Breast epithelium (tissue), 4 donors: Measurements from ENCODE around the gene ANKK1. TPM values are rescaled to one million over a fixed set of nuclear protein-coding genes. Genes with fewer than 3 reads are reported as not detected.

Experiments
- DNase-seq, 2 donors: peaks; one replicate each; pipeline ENCODE4 v3.0.0-alpha.2; 2019; ENCODE audit warnings: low spot score in 2 of 2
- H3K27ac ChIP-seq, 2 donors: fragments of 200-600 bp; sonication (generic) in 1 of 2; one replicate each; pipeline ENCODE4 v1.5.1; 2016 to 2019; ENCODE audit warnings: mild to moderate bottlenecking in 1 of 2
- H3K27me3 ChIP-seq, 2 donors: fragments of 200-600 bp; sonication (generic) in 1 of 2; one replicate each; pipeline versions ENCODE4 v1.5.1 to v1.6.0; 2017 to 2019; ENCODE audit warnings: control low read depth in 1 of 2, mild to moderate bottlenecking in 1 of 2
- H3K36me3 ChIP-seq: fragments of 200-600 bp; one replicate; pipeline ENCODE4 v1.5.1; 2019
- H3K4me1 ChIP-seq, 2 donors: fragments of 200-600 bp; sonication (generic); one replicate each; pipeline ENCODE4 v1.5.1; 2016 to 2019; ENCODE audit warnings: control low read depth in 1 of 2
- H3K4me3 ChIP-seq, 3 donors: fragments of 200-600 bp; sonication (generic); 1 replicate in 2 of 3; 2 replicates in 1 of 3; pipeline ENCODE4 v1.5.1; 2016 to 2019; ENCODE audit warnings: mild to moderate bottlenecking in 3 of 3, moderate library complexity in 2 of 3
- H3K9me3 ChIP-seq, 2 donors: fragments of 200-600 bp; sonication (generic) in 1 of 2; one replicate each; pipeline ENCODE4 v1.5.1; 2016 to 2019; ENCODE audit warnings: control low read depth in 1 of 2
- POLR2A ChIP-seq: fragments of 450-650 bp; IDR thresholded peaks from one replicate; pipeline ENCODE4 v1.6.1; 2016; ENCODE audit warnings: antibody characterized with exemption, mild to moderate bottlenecking, moderate library complexity
- POLR2AphosphoS5 ChIP-seq, 3 donors: sonication (generic); formaldehyde crosslinking; IDR thresholded peaks; one replicate each; pipeline ENCODE4 v1.6.1; 2017; ENCODE audit warnings: antibody characterized with exemption in 3 of 3
- intact Hi-C: fragments of 100-400 bp; cut with DNase I; formaldehyde crosslinking; loops from one replicate; pipeline ENCODE4 v1.15.1; 2023; ENCODE audit warnings: low total_unique reads
- total RNA-seq, 3 donors: library from RNA; depleted of rRNA; stranded (reverse); fragments of >200 nt; gene quantifications; one replicate each; pipeline ENCODE4 v1.1.0, GENCODE V29; 2016
- TF ChIP-seq, protein P1 (sequence below), 3 donors: fragments of 450-650 bp; IDR thresholded peaks; one replicate each; pipeline ENCODE4 v1.5.1; 2016 to 2017; ENCODE audit warnings: antibody characterized with exemption in 3 of 3, mild to moderate bottlenecking in 3 of 3, moderate library complexity in 3 of 3

Gene ANKK1
- total RNA-seq, 3 donors from 2014 or later = 1.4 to 3.4 (median 1.6) TPM

DNA sequence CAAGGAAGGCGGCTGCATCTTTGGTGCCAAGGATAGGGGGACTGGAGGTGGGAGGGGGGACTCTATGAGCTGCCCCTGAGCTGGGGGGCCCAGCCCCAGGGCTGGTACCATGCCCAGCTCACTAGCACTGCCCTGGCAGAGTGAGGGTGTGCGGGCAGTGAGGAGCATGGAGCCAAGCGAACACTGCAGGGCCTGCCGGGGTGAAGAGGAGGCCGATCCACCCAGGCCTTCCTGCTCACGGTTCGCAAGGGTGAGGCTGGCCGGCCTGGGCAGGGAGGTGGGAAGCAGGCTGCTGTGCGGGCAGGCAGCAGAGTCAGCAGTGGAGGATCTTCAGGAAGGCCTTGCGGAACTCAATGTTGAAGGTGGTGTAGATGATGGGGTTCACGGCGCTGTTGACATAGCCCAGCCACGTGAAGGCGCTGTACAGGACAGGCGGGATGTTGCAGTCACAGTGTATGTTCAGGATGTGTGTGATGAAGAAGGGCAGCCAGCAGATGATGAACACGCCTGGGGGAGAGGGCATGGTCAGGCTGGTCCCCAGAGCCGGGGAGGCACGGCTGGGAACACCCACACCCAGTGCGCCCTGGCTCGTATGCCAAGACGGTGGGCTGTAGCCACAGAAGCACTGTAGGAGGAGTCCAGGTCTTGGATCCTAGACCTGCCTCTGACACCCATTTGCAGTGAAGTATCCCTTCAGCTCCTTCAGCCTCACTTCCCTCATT is 23.0 kb downstream of the ANKK1 start:
- Histone ChIP-seq H3K4me1 (no peaks in the 10 kb centered on the region), H3K36me3 (no peaks in the 10 kb centered on the region), H3K4me3 (no peak overlapping the region), H3K9me3 (no peaks in the 10 kb centered on the region), H3K27ac (no peak overlapping the region), H3K27me3 (no peaks in the 10 kb centered on the region)
- intact Hi-C loops = no loop called here
- DNase-seq = no peak
- TF ChIP-seq POLR2A = no peak
- TF ChIP-seq, protein P1, sequence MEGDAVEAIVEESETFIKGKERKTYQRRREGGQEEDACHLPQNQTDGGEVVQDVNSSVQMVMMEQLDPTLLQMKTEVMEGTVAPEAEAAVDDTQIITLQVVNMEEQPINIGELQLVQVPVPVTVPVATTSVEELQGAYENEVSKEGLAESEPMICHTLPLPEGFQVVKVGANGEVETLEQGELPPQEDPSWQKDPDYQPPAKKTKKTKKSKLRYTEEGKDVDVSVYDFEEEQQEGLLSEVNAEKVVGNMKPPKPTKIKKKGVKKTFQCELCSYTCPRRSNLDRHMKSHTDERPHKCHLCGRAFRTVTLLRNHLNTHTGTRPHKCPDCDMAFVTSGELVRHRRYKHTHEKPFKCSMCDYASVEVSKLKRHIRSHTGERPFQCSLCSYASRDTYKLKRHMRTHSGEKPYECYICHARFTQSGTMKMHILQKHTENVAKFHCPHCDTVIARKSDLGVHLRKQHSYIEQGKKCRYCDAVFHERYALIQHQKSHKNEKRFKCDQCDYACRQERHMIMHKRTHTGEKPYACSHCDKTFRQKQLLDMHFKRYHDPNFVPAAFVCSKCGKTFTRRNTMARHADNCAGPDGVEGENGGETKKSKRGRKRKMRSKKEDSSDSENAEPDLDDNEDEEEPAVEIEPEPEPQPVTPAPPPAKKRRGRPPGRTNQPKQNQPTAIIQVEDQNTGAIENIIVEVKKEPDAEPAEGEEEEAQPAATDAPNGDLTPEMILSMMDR (IDR thresholded peaks at IDR 0.05) = no peak
- no peak for TF ChIP-seq POLR2AphosphoS5 (IDR thresholded peaks at IDR 0.05)

DNA sequence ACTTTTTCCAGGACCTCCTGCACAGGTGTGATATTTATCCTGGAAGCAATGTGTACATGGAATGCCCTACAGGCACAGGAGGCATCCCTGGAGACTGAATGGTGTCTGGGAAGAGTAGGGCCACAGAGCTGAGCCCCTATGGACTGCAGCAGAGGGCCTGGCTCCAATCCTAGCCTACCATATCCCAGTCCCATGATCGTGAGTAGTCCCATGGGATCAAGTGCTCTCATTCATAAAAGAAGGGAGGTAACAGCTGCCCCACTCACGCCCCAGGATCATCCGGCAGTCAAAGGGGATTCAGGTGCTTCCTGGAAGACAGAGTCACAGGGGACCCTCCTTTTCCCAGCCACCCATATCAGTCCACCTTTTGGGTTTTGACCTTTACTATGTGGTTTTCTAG is 24.0 kb downstream of the ANKK1 start:
- Histone ChIP-seq H3K4me1 (no peaks in the 10 kb centered on the region), H3K27ac (no peak overlapping the region), H3K36me3 (no peaks in the 10 kb centered on the region), H3K9me3 (no peaks in the 10 kb centered on the region), H3K4me3 (no peak overlapping the region), H3K27me3 (no peaks in the 10 kb centered on the region)
- TF ChIP-seq POLR2AphosphoS5 (IDR thresholded peaks at IDR 0.05) = no peak
- TF ChIP-seq, protein P1 (IDR thresholded peaks at IDR 0.05) = no peak
- TF ChIP-seq POLR2A = no peak
- no peak for DNase-seq
- intact Hi-C loops = no loop called here

DNA sequence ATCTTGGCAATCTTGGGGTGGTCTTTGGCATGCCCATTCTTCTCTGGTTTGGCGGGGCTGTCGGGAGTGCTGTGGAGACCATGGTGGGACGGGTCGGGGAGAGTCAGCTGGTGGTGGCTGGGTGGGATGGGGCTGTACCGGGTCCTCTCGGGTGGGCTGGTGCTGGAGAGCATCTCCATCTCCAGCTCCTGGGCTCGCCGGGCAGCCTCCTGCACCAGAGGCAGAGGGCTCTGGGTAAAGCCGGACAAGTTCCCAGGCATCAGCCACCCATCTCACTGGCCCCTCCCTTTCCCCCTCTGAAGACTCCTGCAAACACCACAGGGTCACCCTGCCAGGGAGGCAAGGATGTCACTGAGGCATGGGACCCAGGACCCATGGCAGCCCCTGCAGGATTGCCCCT is 25.1 kb downstream of the ANKK1 start:
- H3K4me3 ChIP-seq = no peak overlapping the region
- no peaks in the 10 kb centered on the region for H3K36me3 ChIP-seq
- H3K9me3 ChIP-seq = no peaks in the 10 kb centered on the region
- H3K27ac ChIP-seq = no peak overlapping the region
- no peaks in the 10 kb centered on the region for H3K4me1 ChIP-seq
- no peak for DNase-seq
- intact Hi-C loops = no loop called here
- H3K27me3 ChIP-seq = no peaks in the 10 kb centered on the region
- TF ChIP-seq POLR2AphosphoS5 (IDR thresholded peaks at IDR 0.05) (no peak), POLR2A (no peak)
- TF ChIP-seq, protein P1 (IDR thresholded peaks at IDR 0.05) = no peak

DNA sequence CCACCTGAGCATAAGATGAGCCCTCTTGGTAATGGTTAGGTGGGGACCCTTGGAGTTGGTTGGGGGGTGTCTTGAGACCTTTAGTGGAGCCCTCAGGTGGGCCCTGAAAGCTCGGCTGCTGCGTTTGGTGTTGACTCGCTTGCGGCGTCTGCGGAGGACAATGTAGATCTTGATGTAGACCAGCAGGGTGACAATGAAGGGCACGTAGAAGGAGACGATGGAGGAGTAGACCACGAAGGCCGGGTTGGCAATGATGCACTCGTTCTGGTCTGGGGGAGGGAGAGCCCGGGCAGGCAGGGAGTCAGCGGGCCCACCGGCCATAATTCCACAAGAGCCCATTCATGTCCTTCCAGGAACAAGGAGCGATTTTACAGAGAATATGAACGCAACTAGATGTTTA is 27.8 kb downstream of the ANKK1 start:
- no peaks in the 10 kb centered on the region for H3K36me3 ChIP-seq
- intact Hi-C loops = no loop called here
- DNase-seq = no peak
- no peaks in the 10 kb centered on the region for H3K4me1 ChIP-seq
- no peaks in the 10 kb centered on the region for H3K9me3 ChIP-seq
- no peak overlapping the region for H3K27ac ChIP-seq
- TF ChIP-seq POLR2A = no peak
- TF ChIP-seq POLR2AphosphoS5 (IDR thresholded peaks at IDR 0.05) = no peak
- TF ChIP-seq, protein P1 (IDR thresholded peaks at IDR 0.05) = no peak
- H3K4me3 ChIP-seq = no peak overlapping the region
- H3K27me3 ChIP-seq = no peaks in the 10 kb centered on the region

DNA sequence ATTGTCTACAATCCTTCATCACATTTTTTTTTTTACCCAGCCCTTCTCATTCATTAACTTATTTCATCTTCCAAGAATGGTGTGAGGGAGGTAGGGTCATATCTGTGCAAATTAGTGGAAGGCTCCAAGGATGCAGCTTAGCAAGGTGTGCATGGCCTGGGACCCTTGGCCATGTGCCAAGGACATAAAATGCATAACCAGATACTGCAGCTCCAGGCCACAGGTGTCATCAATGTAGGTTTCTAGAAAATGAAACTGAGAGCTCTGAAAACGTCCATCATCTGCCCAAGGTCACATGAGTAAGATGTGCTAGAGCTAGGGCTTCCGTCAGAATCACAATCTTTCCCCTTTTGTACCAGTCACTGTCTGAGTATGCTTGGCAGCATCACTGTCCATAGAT is 29.8 kb downstream of the ANKK1 start:
- TF ChIP-seq POLR2AphosphoS5 (IDR thresholded peaks at IDR 0.05) = no peak
- no peak for TF ChIP-seq POLR2A
- TF ChIP-seq, protein P1 (IDR thresholded peaks at IDR 0.05) = no peak
- intact Hi-C loops = no loop called here
- no peak for DNase-seq
- no peaks in the 10 kb centered on the region for H3K36me3 ChIP-seq
- H3K9me3 ChIP-seq = no peaks in the 10 kb centered on the region
- no peak overlapping the region for H3K4me3 ChIP-seq
- H3K4me1 ChIP-seq = no peaks in the 10 kb centered on the region
- no peaks in the 10 kb centered on the region for H3K27me3 ChIP-seq
- H3K27ac ChIP-seq = no peak overlapping the region
